SK-N-SH (cell line): ENCODE data around the gene CENPS.

Source experiments
- CHD2 ChIP-seq: fragments of 150-350 bp; IDR thresholded peaks from 2 replicates; pipeline ENCODE4 v1.6.1; 2018; ENCODE audit warnings: low read length; ENCODE audit not compliant: partially characterized antibody
- CTCF ChIP-seq: fragments of 200-600 bp; sonication (generic); IDR thresholded peaks from 2 replicates; pipeline ENCODE4 v1.6.1; 2017; ENCODE audit warnings: antibody characterized with exemption, mild to moderate bottlenecking, moderate library complexity
- EP300 ChIP-seq, 2 experiments: IDR thresholded peaks; 2 replicates each; pipeline versions ENCODE4 v1.4.0 to v1.6.1; 2012; ENCODE audit warnings: borderline replicate concordance in 1 of 2, low read depth in 1 of 2, low read length in 1 of 2
- JUND ChIP-seq: IDR thresholded peaks from 2 replicates; pipeline ENCODE4 v1.4.0; 2012
- MAX ChIP-seq: IDR thresholded peaks from 2 replicates; pipeline ENCODE4 v1.4.0; 2012; ENCODE audit warnings: low read depth
- MEF2A ChIP-seq: IDR thresholded peaks from 2 replicates; pipeline ENCODE4 v1.4.0; 2012; ENCODE audit warnings: low read depth, borderline replicate concordance
- MXI1 ChIP-seq: IDR thresholded peaks from 2 replicates; pipeline ENCODE4 v1.6.1; 2012; ENCODE audit warnings: mild to moderate bottlenecking, low read depth, low read length, improper control_type of control experiment
- NRF1 ChIP-seq: IDR thresholded peaks from 2 replicates; pipeline ENCODE4 v1.6.1; 2012; ENCODE audit warnings: low read depth, mild to moderate bottlenecking, low read length
- RAD21 ChIP-seq: IDR thresholded peaks from 2 replicates; pipeline ENCODE4 v1.6.1; 2012; ENCODE audit warnings: mild to moderate bottlenecking, low read length
- REST ChIP-seq: IDR thresholded peaks from 2 replicates; pipeline ENCODE4 v1.6.1; 2012; ENCODE audit warnings: mild to moderate bottlenecking, low read depth, low read length, moderate library complexity
- USF2 ChIP-seq: fragments of 150-350 bp; IDR thresholded peaks from 2 replicates; pipeline ENCODE4 v1.6.1; 2017; ENCODE audit warnings: antibody characterized with exemption, low read length, low read depth, borderline replicate concordance
- ZBTB33 ChIP-seq: IDR thresholded peaks from 2 replicates; pipeline ENCODE4 v1.4.0; 2012; ENCODE audit warnings: low read depth, borderline replicate concordance

- no peak for TF ChIP-seq CTCF
- no peak for TF ChIP-seq NRF1
- no peak for TF ChIP-seq MXI1
- TF ChIP-seq RAD21: no peak
- no peak for TF ChIP-seq MEF2A
- no peak for TF ChIP-seq CHD2
- no peak for TF ChIP-seq REST
- no peak for TF ChIP-seq JUND
- TF ChIP-seq USF2: no peak
- no peak for TF ChIP-seq EP300 (IDR thresholded peaks at IDR 0.05; ENCODE audit: borderline replicate concordance in 1 of 2, low read depth in 1 of 2, low read length in 1 of 2)
- TF ChIP-seq ZBTB33: no peak
- no peak for TF ChIP-seq MAX
Measured at GRCh38 chr1:10396870-10397269, 33.4 kb upstream of the CENPS start.
